ENCODE data around the gene TRAIP.
A peak's percentile ranks its signal among the peaks of the same experiment; 100 is the strongest.
"Not testable (repeated sequence)": the region's sequence is repeated elsewhere in the genome, so short reads cannot be mapped to it uniquely, and the experiment has no call there.

TRAIP gene

GRCh38 chr3:49790626-49791411 lies 65.5 kb downstream of the TRAIP start:
- DNase-seq = no peak

- no peak for DNase-seq
Measured at GRCh38 chr3:49788056-49788455, 68.3 kb downstream of the TRAIP start.

GRCh38 chr3:49787536-49787935 lies 68.8 kb downstream of the TRAIP start:
- DNase-seq = no peak

- DNase-seq = no peak
Measured at GRCh38 chr3:49787182-49787464, 69.2 kb downstream of the TRAIP start.

- peak; percentile 99 for DNase-seq
Measured at GRCh38 chr3:49786357-49787181, 69.8 kb downstream of the TRAIP start, which contains the start of gene IP6K1. Gene IP6K1, minus strand, starts transcription at chr3:49786542. Its CDS starts 38,502 bp downstream, at chr3:49748040.

GRCh38 chr3:49785565-49786356 lies 70.6 kb downstream of the TRAIP start:
- no peak for DNase-seq

- not testable (repeated sequence) for DNase-seq
Measured at GRCh38 chr3:49782277-49782676, 74.1 kb downstream of the TRAIP start.

- no peak for DNase-seq
Measured at GRCh38 chr3:49781415-49782199, 74.8 kb downstream of the TRAIP start.

GRCh38 chr3:49780975-49781365 lies 75.4 kb downstream of the TRAIP start:
- DNase-seq = not testable (repeated sequence)

GRCh38 chr3:49780080-49780974 lies 76.0 kb downstream of the TRAIP start:
- DNase-seq = no peak

- no peak for DNase-seq
Measured at GRCh38 chr3:49779358-49780079, 76.8 kb downstream of the TRAIP start.
